Neural progenitor cell (in vitro differentiated cells): ENCODE measurements around the gene ETV7. TPM values are rescaled to one million over a fixed set of nuclear protein-coding genes. Genes with fewer than 3 reads are reported as not detected.

ENCODE experiments used
- DNase-seq: peaks from one replicate; pipeline ENCODE4 v3.0.0-alpha.2; 2016; ENCODE audit warnings: low spot score
- H2AFZ ChIP-seq: fragments of 200-600 bp; sonication (generic); replicated peaks from 2 replicates; pipeline ENCODE4 v1.6.1; 2016; ENCODE audit warnings: antibody characterized with exemption
- H3F3A ChIP-seq: fragments of 200-600 bp; sonication (generic); 2 replicates; pipeline ENCODE4 v1.6.1; 2016; ENCODE audit warnings: antibody characterized with exemption, low read depth
- H3K27ac ChIP-seq: fragments of 200-600 bp; sonication (generic); 2 replicates; pipeline ENCODE4 v1.5.1; 2016; ENCODE audit warnings: mild to moderate bottlenecking
- H3K27me3 ChIP-seq: fragments of 200-600 bp; sonication (generic); 2 replicates; pipeline ENCODE4 v1.6.1; 2016; ENCODE audit warnings: mild to moderate bottlenecking, moderate library complexity
- H3K36me3 ChIP-seq: fragments of 200-600 bp; sonication (generic); 2 replicates; pipeline ENCODE4 v1.5.1; 2016
- H3K4me1 ChIP-seq: fragments of 200-600 bp; sonication (generic); 2 replicates; pipeline ENCODE4 v1.6.1; 2016; ENCODE audit warnings: mixed run types
- H3K4me2 ChIP-seq: fragments of 200-600 bp; sonication (generic); 2 replicates; pipeline ENCODE4 v1.6.1; 2016
- H3K4me3 ChIP-seq: fragments of 200-600 bp; sonication (generic); 2 replicates; pipeline ENCODE4 v1.5.1; 2016
- H3K79me2 ChIP-seq: fragments of 200-600 bp; sonication (generic); 2 replicates; pipeline ENCODE4 v1.6.1; 2016; ENCODE audit warnings: low read depth
- H3K9ac ChIP-seq: fragments of 200-600 bp; sonication (generic); 2 replicates; pipeline ENCODE4 v1.6.1; 2016
- H3K9me3 ChIP-seq: fragments of 200-600 bp; sonication (generic); 2 replicates; pipeline ENCODE4 v1.5.1; 2016; ENCODE audit warnings: low read depth
- H4K20me1 ChIP-seq: fragments of 200-600 bp; sonication (generic); 2 replicates; pipeline ENCODE4 v1.6.1; 2016; ENCODE audit warnings: low read depth
- H3K27ac Mint-ChIP-seq: 3 replicates; pipeline ENCODE4 v1.8.0; 2021; ENCODE audit warnings: mixed read lengths
- H3K27me3 Mint-ChIP-seq: 2 replicates; pipeline ENCODE4 v1.8.0; 2022; ENCODE audit warnings: low read depth, mild to moderate bottlenecking, inconsistent platforms, moderate library complexity, mixed read lengths; ENCODE audit not compliant: insufficient read depth
- H3K36me3 Mint-ChIP-seq: 3 replicates; pipeline ENCODE4 v1.8.0; 2021; ENCODE audit warnings: mixed read lengths
- H3K4me1 Mint-ChIP-seq: 3 replicates; pipeline ENCODE4 v1.8.0; 2021; ENCODE audit warnings: mixed read lengths
- H3K4me3 Mint-ChIP-seq: 3 replicates; pipeline ENCODE4 v1.8.0; 2021; ENCODE audit warnings: mild to moderate bottlenecking, moderate library complexity, mixed read lengths
- H3K9me3 Mint-ChIP-seq: 3 replicates; pipeline ENCODE4 v1.8.0; 2020; ENCODE audit warnings: mixed read lengths
- EZH2 ChIP-seq: fragments of 200-600 bp; sonication (generic); IDR thresholded peaks from 2 replicates; pipeline ENCODE4 v1.6.1; 2017; ENCODE audit warnings: antibody characterized with exemption, mild to moderate bottlenecking, moderate library complexity
- EZH2phosphoT487 ChIP-seq: fragments of 200-600 bp; sonication (generic); IDR thresholded peaks from 2 replicates; pipeline ENCODE4 v1.6.1; 2017; ENCODE audit warnings: antibody characterized with exemption
- total RNA-seq: library from RNA; depleted of rRNA; stranded (reverse); fragments of >200 nt; gene quantifications from 2 replicates; pipeline ENCODE4 v1.2.3, GENCODE V29; 2015; ENCODE audit warnings: low replicate concordance
- TF ChIP-seq, protein P1 (sequence below): fragments of 200-600 bp; sonication (generic); IDR thresholded peaks from 2 replicates; pipeline ENCODE4 v1.5.1; 2017; ENCODE audit warnings: antibody characterized with exemption, mild to moderate bottlenecking

ETV7 gene
- 0.09 and 0.11 TPM in 2 replicates for total RNA-seq

DNA sequence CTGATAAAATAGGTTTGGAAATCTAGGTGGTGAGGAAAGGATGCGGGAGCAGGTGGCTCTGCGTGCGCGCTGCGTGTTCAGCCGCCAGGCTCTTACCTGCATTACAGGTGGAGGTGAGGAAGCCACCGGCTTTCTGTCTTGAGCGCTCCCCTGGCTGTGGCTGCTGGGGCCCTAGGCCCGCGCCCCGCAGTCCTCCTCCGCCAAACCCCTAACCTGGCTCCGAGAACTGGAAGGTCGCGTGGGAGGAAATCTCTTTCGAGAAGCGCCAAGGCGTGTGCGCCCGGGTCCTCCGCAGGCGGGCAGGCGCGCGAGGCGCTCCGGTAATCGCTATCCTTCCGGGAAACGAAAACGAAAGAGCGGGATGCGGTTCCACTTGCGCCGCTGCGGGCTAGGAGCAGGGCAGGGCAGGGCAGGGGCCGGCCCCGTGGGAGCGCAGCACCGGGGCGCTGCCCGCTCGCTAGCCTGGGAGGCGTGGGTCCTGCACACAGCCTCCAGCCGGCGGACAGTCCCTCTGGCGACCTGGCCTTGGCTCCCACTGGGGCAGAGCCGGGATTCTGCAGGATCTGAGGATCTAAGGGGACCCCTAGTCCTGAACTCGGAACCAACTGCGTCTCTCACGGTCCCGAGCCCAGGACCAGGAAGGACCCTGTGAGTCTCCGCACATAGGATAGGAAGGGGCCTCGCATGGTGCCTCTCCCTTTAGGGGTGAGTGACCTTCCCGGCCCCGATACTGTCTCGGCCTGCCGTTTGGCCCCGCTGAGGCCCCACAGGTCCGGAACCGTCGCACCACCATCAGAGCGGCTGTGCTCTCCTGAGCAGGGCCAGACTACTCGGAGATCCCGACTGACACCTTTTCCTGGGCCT is at the start of gene ETV7:
TSS of gene ETV7 (minus strand) at position 230 of the 864 bp plus-strand sequence. CDS start at position 102, 128 bp downstream.
- H3K36me3 Mint-ChIP-seq = no peaks in the 10 kb centered on the region
- DNase-seq = peak; percentile 53

DNA sequence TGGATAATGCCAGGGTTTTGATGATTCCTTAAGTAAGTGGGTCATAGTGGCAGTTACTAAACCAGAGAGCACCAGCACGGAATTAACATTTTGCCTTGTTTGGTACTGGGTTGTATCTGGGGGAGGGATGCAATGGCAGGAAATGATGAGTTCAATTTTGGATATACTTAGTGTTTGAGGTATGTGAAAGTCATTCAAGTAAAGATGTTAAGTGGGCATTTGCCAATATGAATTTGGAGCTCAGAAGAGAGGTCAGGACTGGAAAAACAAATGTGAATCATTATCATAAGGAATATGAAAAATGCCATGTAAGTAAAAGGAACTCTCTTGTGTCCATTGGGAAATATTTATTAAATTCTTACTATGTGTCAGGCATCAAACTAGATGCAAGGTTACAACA is 49.0 kb upstream of the ETV7 start:
- TF ChIP-seq EZH2 (no peak), EZH2phosphoT487 (no peak)
- TF ChIP-seq, protein P1, sequence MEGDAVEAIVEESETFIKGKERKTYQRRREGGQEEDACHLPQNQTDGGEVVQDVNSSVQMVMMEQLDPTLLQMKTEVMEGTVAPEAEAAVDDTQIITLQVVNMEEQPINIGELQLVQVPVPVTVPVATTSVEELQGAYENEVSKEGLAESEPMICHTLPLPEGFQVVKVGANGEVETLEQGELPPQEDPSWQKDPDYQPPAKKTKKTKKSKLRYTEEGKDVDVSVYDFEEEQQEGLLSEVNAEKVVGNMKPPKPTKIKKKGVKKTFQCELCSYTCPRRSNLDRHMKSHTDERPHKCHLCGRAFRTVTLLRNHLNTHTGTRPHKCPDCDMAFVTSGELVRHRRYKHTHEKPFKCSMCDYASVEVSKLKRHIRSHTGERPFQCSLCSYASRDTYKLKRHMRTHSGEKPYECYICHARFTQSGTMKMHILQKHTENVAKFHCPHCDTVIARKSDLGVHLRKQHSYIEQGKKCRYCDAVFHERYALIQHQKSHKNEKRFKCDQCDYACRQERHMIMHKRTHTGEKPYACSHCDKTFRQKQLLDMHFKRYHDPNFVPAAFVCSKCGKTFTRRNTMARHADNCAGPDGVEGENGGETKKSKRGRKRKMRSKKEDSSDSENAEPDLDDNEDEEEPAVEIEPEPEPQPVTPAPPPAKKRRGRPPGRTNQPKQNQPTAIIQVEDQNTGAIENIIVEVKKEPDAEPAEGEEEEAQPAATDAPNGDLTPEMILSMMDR = no peak

More for the DNA sequence above, at the start of gene ETV7:
- H3K9me3 Mint-ChIP-seq = peaks cover 1% of the 10 kb centered on the region
- H3K4me1 Mint-ChIP-seq = peaks cover 20% of the 10 kb centered on the region
- H3K27me3 ChIP-seq = peaks cover 67% of the 10 kb centered on the region
- H3K4me3 ChIP-seq = peak within 1 kb of the TSS; percentile 51
- TF ChIP-seq EZH2 = peak; percentile 84
- peak; percentile 78 for TF ChIP-seq EZH2phosphoT487
- TF ChIP-seq, protein P1 = no peak
- peaks cover 10% of the 10 kb centered on the region for H3F3A ChIP-seq
- peak within 1 kb of the TSS; percentile 99 for H2AFZ ChIP-seq
- H3K27me3 Mint-ChIP-seq = peaks cover 46% of the 10 kb centered on the region
- peak within 1 kb of the TSS; percentile 82 for H3K4me3 Mint-ChIP-seq
- H3K27ac ChIP-seq = no peak within 1 kb of the TSS
- peaks cover 8% of the 10 kb centered on the region for H3K4me1 ChIP-seq
- no peak within 1 kb of the TSS for H3K27ac Mint-ChIP-seq
- no peaks in the 10 kb centered on the region for H3K9me3 ChIP-seq
- H3K4me2 ChIP-seq = peak within 1 kb of the TSS; percentile 81
- H3K36me3 ChIP-seq = no peaks in the 10 kb centered on the region
- no peak within 1 kb of the TSS for H3K9ac ChIP-seq
- no peaks in the 10 kb centered on the region for H3K79me2 ChIP-seq
- H4K20me1 ChIP-seq = no peaks in the 10 kb centered on the region

DNA sequence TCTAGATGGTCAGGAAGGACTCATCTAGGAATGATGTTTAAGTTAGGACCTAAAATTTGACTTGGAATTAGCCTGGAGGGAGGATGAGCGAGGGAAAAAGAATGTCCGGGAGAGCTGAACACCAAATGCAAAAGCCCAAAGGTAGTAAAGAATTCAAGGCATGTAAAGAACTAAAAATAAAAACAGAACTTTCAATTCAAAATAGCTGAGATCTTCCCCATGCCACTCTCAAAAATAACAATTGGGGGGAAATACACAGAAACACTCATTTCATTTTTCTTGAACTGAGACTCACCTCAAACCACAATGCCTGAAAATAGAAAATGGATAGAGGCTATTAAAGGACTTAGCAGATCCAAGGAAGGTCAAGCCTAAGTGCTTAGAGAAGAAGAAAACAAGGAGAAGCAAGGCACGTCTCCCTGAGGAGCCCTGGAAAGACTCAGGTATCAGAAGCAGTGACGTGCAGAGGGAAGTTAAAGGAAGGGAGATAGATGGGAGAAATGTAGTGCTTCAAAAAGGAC is 44.7 kb upstream of the ETV7 start:
- TF ChIP-seq EZH2phosphoT487 = no peak
- TF ChIP-seq EZH2 = no peak
- TF ChIP-seq, protein P1 = no peak
- H3K4me2 ChIP-seq = no peak overlapping the region

More for the DNA sequence above, 49.0 kb upstream of the ETV7 start:
- Histone ChIP-seq H3K36me3 (no peaks in the 10 kb centered on the region), H3K4me3 (no peak overlapping the region), H3K4me1 (peaks cover 5% of the 10 kb centered on the region), H3K27me3 (no peaks in the 10 kb centered on the region), H4K20me1 (no peaks in the 10 kb centered on the region), H3K9me3 (no peaks in the 10 kb centered on the region), H3K27ac (no peak overlapping the region), H3K79me2 (no peaks in the 10 kb centered on the region), H3K9ac (no peak overlapping the region), H3K4me2 (no peak overlapping the region), H2AFZ (no peak overlapping the region), H3F3A (peaks cover 10% of the 10 kb centered on the region)
- Mint-ChIP-seq H3K36me3 (no peaks in the 10 kb centered on the region), H3K4me1 (peaks cover 9% of the 10 kb centered on the region), H3K27me3 (no peaks in the 10 kb centered on the region), H3K9me3 (no peaks in the 10 kb centered on the region), H3K4me3 (no peak overlapping the region), H3K27ac (no peak overlapping the region)
- no peak for DNase-seq

More for the DNA sequence above, 44.7 kb upstream of the ETV7 start:
- no peak overlapping the region for H3K27ac ChIP-seq
- H3K27me3 ChIP-seq = no peaks in the 10 kb centered on the region
- no peak overlapping the region for H3K4me3 ChIP-seq
- H3K4me1 ChIP-seq = no peaks in the 10 kb centered on the region
- no peaks in the 10 kb centered on the region for H3K9me3 ChIP-seq
- H3K9ac ChIP-seq = no peak overlapping the region
- no peaks in the 10 kb centered on the region for H3K27me3 Mint-ChIP-seq
- H2AFZ ChIP-seq = no peak overlapping the region
- no peaks in the 10 kb centered on the region for H3F3A ChIP-seq
- no peaks in the 10 kb centered on the region for H3K79me2 ChIP-seq
- H3K27ac Mint-ChIP-seq = no peak overlapping the region
- H4K20me1 ChIP-seq = no peaks in the 10 kb centered on the region
- no peaks in the 10 kb centered on the region for H3K9me3 Mint-ChIP-seq
- H3K4me3 Mint-ChIP-seq = peak overlapping the region; percentile 14
- no peaks in the 10 kb centered on the region for H3K4me1 Mint-ChIP-seq
- H3K36me3 ChIP-seq = no peaks in the 10 kb centered on the region
- no peaks in the 10 kb centered on the region for H3K36me3 Mint-ChIP-seq
- DNase-seq = no peak
